ENCODE results near the gene SCYGR2.
A peak's percentile ranks its signal among the peaks of the same experiment; 100 is the strongest.

SCYGR2 gene

GRCh38 chr2:227608561-227609338 lies 10.1 kb downstream of the SCYGR2 start:
- Histone ChIP-seq H3K4me3 (ENCODE audit: insufficient read depth in 1 of 2, low read depth in 1 of 2, low read length in 2 of 2) (no peak overlapping the region), H3K4ac (ENCODE audit: low read depth in 1 of 2, low read length in 2 of 2) (no peak overlapping the region), H3K79me1 (replicated peaks; ENCODE audit: low read length, poor library complexity, severe bottlenecking) (no peaks in the 10 kb centered on the region), H2BK5ac (ENCODE audit: low read depth, low read length, poor library complexity, severe bottlenecking) (no peak overlapping the region), H2BK15ac (ENCODE audit: low read depth, poor library complexity, severe bottlenecking) (peak overlapping the region; percentile 17), H4K91ac (ENCODE audit: low read length) (no peak overlapping the region), H3K4me1 (ENCODE audit: control insufficient read depth, insufficient read depth, low read depth, low read length) (no peaks in the 10 kb centered on the region), H3K9ac (ENCODE audit: low read length) (no peak overlapping the region), H3K27me3 (ENCODE audit: control insufficient read depth in 1 of 2, insufficient read depth in 1 of 2, low read length in 2 of 2) (peaks cover 0 to 6% of the 10 kb centered on the region in 2 experiments), H2AK5ac (ENCODE audit: low read length, severe bottlenecking) (no peak overlapping the region), H3K23ac (ENCODE audit: low read length in 2 of 2) (no peak overlapping the region), H3K14ac (ENCODE audit: low read length in 2 of 2) (peak overlapping the region in 1 of 2 experiments; percentile 7), H2AFZ (ENCODE audit: low read depth, low read length) (no peak overlapping the region), H3K4me2 (ENCODE audit: low read length, poor library complexity, severe bottlenecking) (no peak overlapping the region), H4K8ac (ENCODE audit: low read length) (no peak overlapping the region), H3K36me3 (ENCODE audit: control insufficient read depth in 1 of 2, insufficient read depth in 2 of 2, low read depth in 1 of 2, low read length in 2 of 2) (no peaks in the 10 kb centered on the region), H3K27ac (ENCODE audit: low read length, poor library complexity, severe bottlenecking) (no peak overlapping the region), H2BK12ac (ENCODE audit: low read length in 2 of 2) (no peak overlapping the region), H3K18ac (ENCODE audit: low read depth in 1 of 2, low read length in 2 of 2) (no peak overlapping the region), H2BK120ac (ENCODE audit: low read depth, low read length) (no peak overlapping the region), H3K9me3 (ENCODE audit: control insufficient read depth, low read length) (no peaks in the 10 kb centered on the region)
- 93% methylated on average over 13 of the region's 16 CpGs for WGBS
- no peak for DNase-seq

GRCh38 chr2:227610123-227610522 lies 11.4 kb downstream of the SCYGR2 start:
- Histone ChIP-seq H3K18ac (ENCODE audit: low read depth in 1 of 2, low read length in 2 of 2) (no peak overlapping the region), H3K27ac (ENCODE audit: low read length, poor library complexity, severe bottlenecking) (no peak overlapping the region), H2AK5ac (ENCODE audit: low read length, severe bottlenecking) (no peak overlapping the region), H3K27me3 (ENCODE audit: control insufficient read depth in 1 of 2, insufficient read depth in 1 of 2, low read length in 2 of 2) (peaks cover 0 to 6% of the 10 kb centered on the region in 2 experiments), H2AFZ (ENCODE audit: low read depth, low read length) (no peak overlapping the region), H2BK5ac (ENCODE audit: low read depth, low read length, poor library complexity, severe bottlenecking) (no peak overlapping the region), H4K8ac (ENCODE audit: low read length) (no peak overlapping the region), H2BK15ac (ENCODE audit: low read depth, poor library complexity, severe bottlenecking) (no peak overlapping the region), H2BK120ac (ENCODE audit: low read depth, low read length) (no peak overlapping the region), H2BK12ac (ENCODE audit: low read length in 2 of 2) (no peak overlapping the region), H4K91ac (ENCODE audit: low read length) (no peak overlapping the region), H3K79me1 (replicated peaks; ENCODE audit: low read length, poor library complexity, severe bottlenecking) (no peaks in the 10 kb centered on the region), H3K14ac (ENCODE audit: low read length in 2 of 2) (no peak overlapping the region), H3K9me3 (ENCODE audit: control insufficient read depth, low read length) (no peaks in the 10 kb centered on the region), H3K9ac (ENCODE audit: low read length) (no peak overlapping the region), H3K36me3 (ENCODE audit: control insufficient read depth in 1 of 2, insufficient read depth in 2 of 2, low read depth in 1 of 2, low read length in 2 of 2) (no peaks in the 10 kb centered on the region), H3K4ac (ENCODE audit: low read depth in 1 of 2, low read length in 2 of 2) (no peak overlapping the region), H3K4me3 (ENCODE audit: insufficient read depth in 1 of 2, low read depth in 1 of 2, low read length in 2 of 2) (no peak overlapping the region), H3K23ac (ENCODE audit: low read length in 2 of 2) (no peak overlapping the region), H3K4me1 (ENCODE audit: control insufficient read depth, insufficient read depth, low read depth, low read length) (no peaks in the 10 kb centered on the region), H3K4me2 (ENCODE audit: low read length, poor library complexity, severe bottlenecking) (no peak overlapping the region)
- WGBS, result no CpG with 5 or more reads among the region's 2 CpGs
- DNase-seq, result no peak

- H3K14ac ChIP-seq (ENCODE audit: low read length in 2 of 2), result no peak overlapping the region
- no peaks in the 10 kb centered on the region for H3K79me1 ChIP-seq (replicated peaks; ENCODE audit: low read length, poor library complexity, severe bottlenecking)
Measured at GRCh38 chr2:227612546-227613271, 14.0 kb downstream of the SCYGR2 start.

GRCh38 chr2:227613272-227613660 lies 14.6 kb downstream of the SCYGR2 start:
- no peak overlapping the region for H3K4ac ChIP-seq (ENCODE audit: low read depth in 1 of 2, low read length in 2 of 2)
- 51% methylated on average over 2 of the region's 4 CpGs for WGBS

More at GRCh38 chr2:227612546-227613271, 14.0 kb downstream of the SCYGR2 start:
- Histone ChIP-seq H3K4me1 (ENCODE audit: control insufficient read depth, insufficient read depth, low read depth, low read length) (peaks cover 2% of the 10 kb centered on the region), H2BK15ac (ENCODE audit: low read depth, poor library complexity, severe bottlenecking) (no peak overlapping the region), H3K4me3 (ENCODE audit: insufficient read depth in 1 of 2, low read depth in 1 of 2, low read length in 2 of 2) (no peak overlapping the region), H3K4me2 (ENCODE audit: low read length, poor library complexity, severe bottlenecking) (no peak overlapping the region), H3K4ac (ENCODE audit: low read depth in 1 of 2, low read length in 2 of 2) (no peak overlapping the region), H3K36me3 (ENCODE audit: control insufficient read depth in 1 of 2, insufficient read depth in 2 of 2, low read depth in 1 of 2, low read length in 2 of 2) (no peaks in the 10 kb centered on the region), H2BK12ac (ENCODE audit: low read length in 2 of 2) (no peak overlapping the region), H3K9ac (ENCODE audit: low read length) (no peak overlapping the region), H3K23ac (ENCODE audit: low read length in 2 of 2) (peak overlapping the region in 1 of 2 experiments; percentile 72), H2AFZ (ENCODE audit: low read depth, low read length) (no peak overlapping the region), H4K8ac (ENCODE audit: low read length) (no peak overlapping the region), H3K27me3 (ENCODE audit: control insufficient read depth in 1 of 2, insufficient read depth in 1 of 2, low read length in 2 of 2) (peaks cover 0 to 6% of the 10 kb centered on the region in 2 experiments), H3K18ac (ENCODE audit: low read depth in 1 of 2, low read length in 2 of 2) (no peak overlapping the region), H3K9me3 (ENCODE audit: control insufficient read depth, low read length) (no peaks in the 10 kb centered on the region), H2BK5ac (ENCODE audit: low read depth, low read length, poor library complexity, severe bottlenecking) (no peak overlapping the region), H4K91ac (ENCODE audit: low read length) (no peak overlapping the region), H2AK5ac (ENCODE audit: low read length, severe bottlenecking) (no peak overlapping the region), H3K27ac (ENCODE audit: low read length, poor library complexity, severe bottlenecking) (no peak overlapping the region), H2BK120ac (ENCODE audit: low read depth, low read length) (no peak overlapping the region)
- WGBS, result 78% methylated on average over 11 of the region's 11 CpGs
- DNase-seq, result no peak

More at GRCh38 chr2:227613272-227613660, 14.6 kb downstream of the SCYGR2 start:
- Histone ChIP-seq H3K36me3 (ENCODE audit: control insufficient read depth in 1 of 2, insufficient read depth in 2 of 2, low read depth in 1 of 2, low read length in 2 of 2) (no peaks in the 10 kb centered on the region), H2BK12ac (ENCODE audit: low read length in 2 of 2) (no peak overlapping the region), H2AFZ (ENCODE audit: low read depth, low read length) (no peak overlapping the region), H3K4me3 (ENCODE audit: insufficient read depth in 1 of 2, low read depth in 1 of 2, low read length in 2 of 2) (no peak overlapping the region), H3K27ac (ENCODE audit: low read length, poor library complexity, severe bottlenecking) (no peak overlapping the region), H4K8ac (ENCODE audit: low read length) (no peak overlapping the region), H2BK120ac (ENCODE audit: low read depth, low read length) (no peak overlapping the region), H3K27me3 (ENCODE audit: control insufficient read depth in 1 of 2, insufficient read depth in 1 of 2, low read length in 2 of 2) (peaks cover 0 to 6% of the 10 kb centered on the region in 2 experiments), H3K79me1 (replicated peaks; ENCODE audit: low read length, poor library complexity, severe bottlenecking) (no peaks in the 10 kb centered on the region), H3K9me3 (ENCODE audit: control insufficient read depth, low read length) (no peaks in the 10 kb centered on the region), H3K4me2 (ENCODE audit: low read length, poor library complexity, severe bottlenecking) (no peak overlapping the region), H3K23ac (ENCODE audit: low read length in 2 of 2) (no peak overlapping the region), H3K9ac (ENCODE audit: low read length) (no peak overlapping the region), H3K4me1 (ENCODE audit: control insufficient read depth, insufficient read depth, low read depth, low read length) (peaks cover 2% of the 10 kb centered on the region), H2AK5ac (ENCODE audit: low read length, severe bottlenecking) (no peak overlapping the region), H3K18ac (ENCODE audit: low read depth in 1 of 2, low read length in 2 of 2) (no peak overlapping the region), H4K91ac (ENCODE audit: low read length) (no peak overlapping the region), H2BK15ac (ENCODE audit: low read depth, poor library complexity, severe bottlenecking) (no peak overlapping the region), H2BK5ac (ENCODE audit: low read depth, low read length, poor library complexity, severe bottlenecking) (no peak overlapping the region), H3K14ac (ENCODE audit: low read length in 2 of 2) (no peak overlapping the region)
- DNase-seq, result no peak

Measured in mesenchymal stem cell (in vitro differentiated cells and primary cell).